Keratinocyte (primary cell): ENCODE results near the gene NT5C1B. TPM values are rescaled to one million over a fixed set of nuclear protein-coding genes. Genes with fewer than 3 reads are reported as not detected.

Experiments
- DNase-seq: peaks from one replicate; pipeline ENCODE4 v3.0.0-alpha.2; 2011; ENCODE audit warnings: low read depth, missing footprints, low spot score
- FAIRE-seq: peaks from 2 replicates; lab custom pipeline; 2011; peaks lifted over from hg19 to GRCh38; lab: Jason Lieb, UNC
- H2AFZ ChIP-seq: 2 replicates; pipeline ENCODE4 v1.6.0; 2012; ENCODE audit warnings: low read length, control low read depth, inconsistent platforms; ENCODE audit not compliant: control insufficient read depth
- H3K27ac ChIP-seq: 2 replicates; pipeline ENCODE4 v1.5.1; 2011; ENCODE audit warnings: low read length; ENCODE audit not compliant: control insufficient read depth, insufficient read depth
- H3K27me3 ChIP-seq: 3 replicates; pipeline ENCODE4 v1.6.0; 2011; ENCODE audit warnings: low read length; ENCODE audit not compliant: control insufficient read depth, insufficient read depth; ENCODE audit errors: extremely low read depth
- H3K36me3 ChIP-seq, 2 experiments: 2 replicates in 1 of 2; 3 replicates in 1 of 2; pipeline ENCODE4 v1.5.1; 2011; ENCODE audit warnings: low read length in 2 of 2, mild to moderate bottlenecking in 1 of 2; ENCODE audit not compliant: control insufficient read depth in 2 of 2, insufficient read depth in 2 of 2; ENCODE audit errors: extremely low read depth in 1 of 2
- H3K4me1 ChIP-seq: 3 replicates; pipeline ENCODE4 v1.5.1; 2011; ENCODE audit warnings: low read length; ENCODE audit not compliant: control insufficient read depth, insufficient read depth; ENCODE audit errors: extremely low read depth
- H3K4me2 ChIP-seq: 3 replicates; pipeline ENCODE4 v1.6.0; 2011; ENCODE audit warnings: low read depth, low read length; ENCODE audit not compliant: control insufficient read depth, insufficient read depth; ENCODE audit errors: extremely low read depth
- H3K4me3 ChIP-seq, 3 experiments: fragments of 200-600 bp in 1 of 3; sonication (generic) in 1 of 3; 2 replicates in 2 of 3; 3 replicates in 1 of 3; pipeline ENCODE4 v1.5.1; 2011 to 2016; ENCODE audit warnings: low read length in 3 of 3, mild to moderate bottlenecking in 3 of 3, control low read depth in 2 of 3, inconsistent platforms in 1 of 3, low read depth in 1 of 3, mixed read lengths in 1 of 3, mixed run types in 1 of 3, moderate library complexity in 1 of 3; ENCODE audit not compliant: control insufficient read depth in 2 of 3, insufficient read depth in 2 of 3; ENCODE audit errors: extremely low read depth in 1 of 3
- H3K79me2 ChIP-seq: 2 replicates; pipeline ENCODE4 v1.6.0; 2012; ENCODE audit warnings: low read length; ENCODE audit not compliant: control insufficient read depth, insufficient read depth
- H3K9ac ChIP-seq: 3 replicates; pipeline ENCODE4 v1.6.0; 2011; ENCODE audit warnings: low read length; ENCODE audit not compliant: control insufficient read depth, insufficient read depth; ENCODE audit errors: extremely low read depth
- H3K9me1 ChIP-seq: 3 replicates; pipeline ENCODE4 v1.6.0; 2011; ENCODE audit warnings: low read length; ENCODE audit not compliant: control insufficient read depth, insufficient read depth; ENCODE audit errors: extremely low read depth
- H3K9me3 ChIP-seq: 2 replicates; pipeline ENCODE4 v1.5.1; 2012; ENCODE audit warnings: low read depth, low read length; ENCODE audit not compliant: control insufficient read depth
- H4K20me1 ChIP-seq: 3 replicates; pipeline ENCODE4 v1.6.0; 2011; ENCODE audit warnings: low read length; ENCODE audit not compliant: control insufficient read depth, insufficient read depth; ENCODE audit errors: extremely low read depth
- CTCF ChIP-seq, 3 experiments: IDR thresholded peaks in 1 of 3; conservative IDR thresholded peaks in 1 of 3; optimal IDR thresholded peaks in 1 of 3; 2 replicates in 2 of 3; 3 replicates in 1 of 3; pipeline versions ENCODE3 to v1.5.1; 2011; ENCODE audit warnings: low read length in 3 of 3, mild to moderate bottlenecking in 3 of 3, moderate library complexity in 2 of 3, control low read depth in 1 of 3, inconsistent platforms in 1 of 3; ENCODE audit not compliant: insufficient read depth in 2 of 3; ENCODE audit errors: extremely low read depth in 1 of 3
- EZH2 ChIP-seq: IDR thresholded peaks from one replicate; pipeline ENCODE4 v1.6.1; 2012; ENCODE audit warnings: inconsistent platforms, mild to moderate bottlenecking, low read length, moderate library complexity
- dilution Hi-C: fragments of 300-500 bp; cut with MboI; formaldehyde crosslinking; loops from one replicate; pipeline ENCODE4 v1.7.0; 2020; ENCODE audit warnings: low sequenced_read_pairs; ENCODE audit not compliant: extremely low pct_ligation_motif_present
- polyA plus RNA-seq, 5 experiments: library from polyadenylated mRNA; depleted of rRNA in 3 of 5; stranded (reverse) in 3 of 5; stranded (forward) in 1 of 5; unstranded in 1 of 5; fragments of >200 nt; gene quantifications; 1 replicate in 1 of 5; 2 replicates in 3 of 5; 3 replicates in 1 of 5; pipeline versions ENCODE4 v1.2.1 to v1.2.3, GENCODE V29; 2011 to 2012; ENCODE audit warnings: missing spikeins in 2 of 5, low read depth in 1 of 5, low replicate concordance in 1 of 5

Gene NT5C1B
- polyA plus RNA-seq, 1 donor (not counting 4 experiments of a cell fraction or from before 2014, with no cell fraction given): not detected

GRCh38 chr2:18518116-18519111 is 71.0 kb downstream of the NT5C1B start:
- Histone ChIP-seq H3K79me2 (no peaks in the 10 kb centered on the region), H3K9me1 (no peaks in the 10 kb centered on the region), H3K9me3 (no peaks in the 10 kb centered on the region), H3K4me1 (no peaks in the 10 kb centered on the region), H3K27me3 (no peaks in the 10 kb centered on the region), H3K4me2 (no peak overlapping the region), H3K9ac (no peak overlapping the region), H4K20me1 (no peaks in the 10 kb centered on the region), H3K4me3 (no peak overlapping the region), H2AFZ (no peak overlapping the region), H3K36me3 (no peaks in the 10 kb centered on the region), H3K27ac (no peak overlapping the region)
- no peak for DNase-seq
- no peak for TF ChIP-seq EZH2
- dilution Hi-C loops: no loop called here
- FAIRE-seq: no peak

GRCh38 chr2:18517386-18517785 is 72.0 kb downstream of the NT5C1B start:
- Histone ChIP-seq H3K4me3 (no peak overlapping the region), H3K4me2 (no peak overlapping the region), H3K4me1 (no peaks in the 10 kb centered on the region), H3K9me1 (no peaks in the 10 kb centered on the region), H3K9me3 (no peaks in the 10 kb centered on the region), H3K9ac (no peak overlapping the region), H3K27me3 (no peaks in the 10 kb centered on the region), H2AFZ (no peak overlapping the region), H3K27ac (no peak overlapping the region), H4K20me1 (no peaks in the 10 kb centered on the region), H3K79me2 (no peaks in the 10 kb centered on the region), H3K36me3 (no peaks in the 10 kb centered on the region)
- DNase-seq: no peak
- no peak for FAIRE-seq
- no peak for TF ChIP-seq EZH2
- dilution Hi-C loops: no loop called here

DNA sequence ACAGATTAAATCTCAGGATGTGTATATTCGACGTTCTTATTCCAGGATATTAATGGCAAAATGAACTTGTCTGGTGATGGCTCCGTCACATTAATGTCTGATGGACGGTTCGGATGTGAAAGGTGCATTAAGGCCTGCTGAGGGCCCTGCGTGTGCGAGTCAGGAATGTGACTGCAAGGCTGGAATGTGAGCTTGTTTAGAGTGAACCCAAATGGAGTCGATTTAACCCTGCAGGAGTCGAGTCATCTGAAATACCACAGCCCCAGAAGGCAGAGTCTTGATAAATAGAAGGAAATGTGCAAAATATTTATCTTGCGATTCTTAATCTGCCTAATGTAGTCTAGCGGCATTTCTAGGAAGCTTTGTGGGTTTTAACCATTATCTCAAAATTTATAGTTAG is 73.3 kb downstream of the NT5C1B start:
- Histone ChIP-seq H3K79me2 (no peaks in the 10 kb centered on the region), H3K9me3 (no peaks in the 10 kb centered on the region), H3K4me1 (no peaks in the 10 kb centered on the region), H2AFZ (no peak overlapping the region), H3K4me2 (no peak overlapping the region), H3K9me1 (no peaks in the 10 kb centered on the region), H3K9ac (no peak overlapping the region), H3K27me3 (no peaks in the 10 kb centered on the region), H3K36me3 (no peaks in the 10 kb centered on the region), H4K20me1 (no peaks in the 10 kb centered on the region), H3K4me3 (no peak overlapping the region), H3K27ac (no peak overlapping the region)
- dilution Hi-C loops: no loop called here
- FAIRE-seq: no peak
- DNase-seq: no peak
- TF ChIP-seq EZH2: no peak
- TF ChIP-seq CTCF (optimal IDR thresholded peaks at IDR 0.05 in 1 of 3, IDR thresholded peaks at IDR 0.05 in 1 of 3, conservative IDR thresholded peaks at IDR 0.05 in 1 of 3; ENCODE audit: extremely low read depth in 1 of 3, insufficient read depth in 2 of 3, low read length in 3 of 3): no peak
